ENCODE measurements around the gene CD79B.

The CD79B gene

DNA sequence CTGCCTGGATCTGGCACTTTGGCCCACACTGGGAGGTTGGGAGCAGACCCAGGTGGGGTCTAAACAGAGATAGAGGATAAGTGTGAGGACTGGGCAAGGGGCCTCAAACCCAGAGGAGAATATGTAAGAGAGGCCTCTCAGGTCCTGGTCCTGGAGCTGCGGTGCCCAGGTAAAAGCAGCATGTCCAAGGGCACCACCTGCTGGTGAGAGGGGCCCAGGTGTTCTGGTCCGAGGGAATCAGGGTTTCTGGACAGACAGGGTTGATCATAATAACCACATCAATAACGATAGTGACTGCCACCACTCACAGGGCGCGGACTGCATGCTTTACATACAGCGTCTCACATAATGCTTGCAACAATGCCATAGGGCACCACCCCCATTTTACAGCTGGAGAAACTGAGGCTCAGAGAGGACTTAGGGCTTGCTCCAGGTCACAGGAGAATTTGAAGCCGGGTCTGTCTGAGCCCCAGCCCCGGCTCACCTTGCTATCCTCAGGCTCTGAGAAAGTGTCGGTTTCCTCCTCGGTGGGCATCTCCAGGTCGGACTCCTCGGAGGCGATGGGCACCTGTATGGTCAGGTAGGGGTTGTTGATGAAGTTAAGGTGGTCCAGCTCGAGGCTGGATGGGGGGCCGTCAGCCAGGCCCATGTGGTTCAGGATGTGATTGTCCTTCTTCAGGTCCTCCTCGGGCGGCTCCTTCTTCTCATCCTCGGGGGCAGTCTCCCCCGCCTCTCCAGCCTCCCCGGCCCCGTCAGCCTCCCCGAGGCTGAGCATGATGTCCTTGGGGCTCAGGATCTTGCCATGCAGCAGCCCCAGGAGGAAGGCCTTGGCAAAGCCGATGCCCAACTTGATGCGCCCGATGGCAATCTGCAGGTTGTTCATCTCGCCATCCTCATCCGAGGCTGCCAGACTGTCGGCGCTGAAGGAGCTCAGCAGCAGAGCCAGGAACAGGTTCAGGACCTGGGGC, 19.1 kb upstream of the CD79B start:
- peak; percentile 46 to 57 for DNase-seq

DNA sequence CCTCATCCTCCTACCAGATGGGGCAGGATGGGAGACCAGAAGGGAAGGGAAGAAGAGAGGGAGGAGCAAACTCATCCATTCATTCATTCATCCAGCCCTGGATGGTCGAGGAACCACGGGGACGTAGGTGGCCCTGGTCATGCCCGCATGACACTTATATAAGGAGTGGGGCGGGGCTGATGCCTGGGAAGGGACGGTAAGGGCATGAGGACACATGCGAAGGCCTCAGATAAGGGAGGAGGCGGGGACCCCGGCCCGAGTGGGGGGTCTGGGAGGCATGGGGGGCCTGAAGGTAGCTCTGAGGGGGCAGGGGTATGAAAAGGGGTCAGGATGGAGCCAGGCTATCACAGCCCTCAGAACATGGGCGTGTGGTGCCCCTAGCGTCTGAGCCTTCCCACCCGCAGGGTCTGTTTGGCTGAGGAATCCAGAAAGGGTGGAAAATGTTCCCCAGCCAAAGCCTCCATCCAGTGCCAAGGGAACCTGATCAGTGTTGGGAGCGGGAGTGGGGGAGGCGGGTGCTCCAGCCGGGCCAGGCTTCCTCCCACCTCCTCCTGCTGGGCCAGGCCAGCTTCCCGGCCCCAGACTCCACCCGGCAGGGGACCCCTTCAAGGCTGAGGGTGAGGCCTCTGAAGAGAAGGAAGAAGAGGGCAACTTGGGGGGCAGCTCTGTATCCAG, 17.6 kb upstream of the CD79B start:
- DNase-seq = no peak

DNA sequence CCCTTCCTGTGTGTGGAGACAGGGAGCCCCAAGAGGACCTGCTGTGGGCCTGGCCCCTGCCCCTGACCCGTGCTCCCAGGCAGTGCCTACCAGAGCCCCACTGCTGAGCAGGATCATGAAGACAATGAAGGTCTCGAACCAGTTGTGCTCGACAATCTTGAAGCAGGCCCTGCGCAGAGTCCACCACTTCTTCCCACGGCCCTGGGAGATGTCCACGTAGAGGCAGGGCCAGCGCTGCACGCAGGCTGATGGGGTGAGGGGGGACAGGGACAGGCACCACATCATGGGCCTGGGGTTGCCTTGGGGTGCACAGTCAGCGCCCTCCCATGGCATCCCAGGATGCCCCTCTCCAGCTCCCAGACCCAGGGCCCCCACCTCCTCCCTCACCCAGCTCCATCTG, 16.4 kb upstream of the CD79B start:
- DNase-seq = no peak

- DNase-seq = no peak
Measured at GRCh38 chr17:63947711-63948330, 15.7 kb upstream of the CD79B start.

DNA sequence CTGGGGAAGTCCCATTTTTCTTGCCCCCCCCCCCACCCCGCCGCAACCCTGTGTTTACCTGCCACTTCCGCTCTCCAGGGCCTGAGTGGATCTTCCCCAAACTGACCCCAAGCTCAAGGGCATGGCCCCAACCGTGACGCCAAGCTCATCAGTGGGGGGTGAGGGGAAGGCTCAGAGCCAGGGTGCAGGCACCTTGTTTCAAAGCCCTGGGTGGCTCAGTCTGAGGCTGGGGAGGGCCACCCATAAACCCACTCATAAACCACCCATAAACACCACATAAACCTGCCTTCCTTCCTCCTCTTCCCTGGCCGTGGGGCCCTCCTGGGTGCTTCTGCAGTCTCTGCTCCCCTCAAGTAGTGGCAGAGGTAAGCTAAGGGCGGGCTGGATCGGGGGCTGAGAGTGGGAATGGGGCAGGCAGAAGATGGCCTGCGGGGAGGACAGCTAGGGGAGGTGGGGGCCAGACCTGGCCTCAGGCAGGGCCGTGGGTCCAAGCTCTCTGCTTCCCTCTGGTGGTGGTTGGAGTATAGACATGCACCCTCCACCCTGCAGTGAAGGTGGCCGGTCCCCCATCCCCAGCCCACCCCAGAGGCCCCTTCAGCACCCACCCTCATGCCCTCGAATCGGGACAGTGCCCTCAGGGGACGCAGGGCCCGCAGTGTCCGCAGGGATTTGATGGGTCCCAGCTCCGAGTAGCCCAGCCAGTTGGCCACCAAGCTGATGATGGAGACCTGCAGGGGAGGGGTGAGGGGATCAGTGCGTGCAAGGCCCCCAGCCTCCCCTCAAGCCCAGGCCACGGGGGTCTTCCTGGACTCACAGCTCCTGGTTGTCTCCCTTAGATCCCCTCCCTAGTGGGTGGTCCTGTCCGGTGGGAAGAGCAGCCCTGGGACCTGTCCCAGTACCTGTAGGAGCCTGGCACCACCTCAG, 14.6 kb upstream of the CD79B start:
- DNase-seq = peak; percentile 65 to 66

- DNase-seq = peak; percentile 7 to 64
Measured at GRCh38 chr17:63945784-63946439, 13.8 kb upstream of the CD79B start.

DNA sequence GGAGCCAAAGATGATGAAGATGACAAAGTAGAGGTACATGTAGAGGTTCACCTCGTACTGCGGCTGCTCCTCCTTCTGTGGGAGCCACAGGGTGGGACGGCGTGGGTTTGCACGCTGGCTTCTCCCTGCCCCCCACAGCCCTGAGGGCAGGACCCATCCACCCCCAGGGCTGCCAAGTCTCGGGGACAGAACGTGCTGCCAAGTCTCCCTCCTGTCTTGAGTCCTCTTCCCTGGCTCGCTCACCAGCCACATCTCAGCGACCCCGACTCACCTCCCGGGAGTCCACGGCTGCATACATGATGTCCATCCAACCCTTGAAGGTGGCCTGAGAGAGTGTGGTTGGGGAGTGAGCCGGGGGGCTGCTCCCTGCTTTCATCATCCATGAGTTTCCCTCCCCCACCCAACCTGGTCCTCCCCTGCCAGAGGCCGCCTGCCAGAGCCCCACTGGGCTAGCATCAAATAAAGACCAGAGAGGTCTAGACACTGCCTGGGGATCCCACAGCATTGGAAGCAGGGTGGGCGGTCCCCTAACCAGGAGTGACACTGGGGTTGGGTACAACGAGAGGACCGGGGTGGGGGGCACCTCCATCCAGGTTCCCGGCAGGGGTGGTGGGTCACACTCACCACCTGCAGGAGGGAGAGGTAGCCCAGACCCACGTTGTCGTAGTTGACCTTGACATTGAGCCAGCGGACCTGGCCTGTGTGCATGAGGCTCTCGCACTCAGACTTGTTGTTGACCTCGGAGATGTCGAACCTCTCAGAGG, 12.8 kb upstream of the CD79B start:
- no peak for DNase-seq

GRCh38 chr17:63943745-63944144, 11.6 kb upstream of the CD79B start:
- DNase-seq = no peak

- no peak for DNase-seq
Measured at GRCh38 chr17:63942309-63942985, 10.3 kb upstream of the CD79B start.

- no peak for DNase-seq
Measured at GRCh38 chr17:63941751-63942150, 9.6 kb upstream of the CD79B start.

DNA sequence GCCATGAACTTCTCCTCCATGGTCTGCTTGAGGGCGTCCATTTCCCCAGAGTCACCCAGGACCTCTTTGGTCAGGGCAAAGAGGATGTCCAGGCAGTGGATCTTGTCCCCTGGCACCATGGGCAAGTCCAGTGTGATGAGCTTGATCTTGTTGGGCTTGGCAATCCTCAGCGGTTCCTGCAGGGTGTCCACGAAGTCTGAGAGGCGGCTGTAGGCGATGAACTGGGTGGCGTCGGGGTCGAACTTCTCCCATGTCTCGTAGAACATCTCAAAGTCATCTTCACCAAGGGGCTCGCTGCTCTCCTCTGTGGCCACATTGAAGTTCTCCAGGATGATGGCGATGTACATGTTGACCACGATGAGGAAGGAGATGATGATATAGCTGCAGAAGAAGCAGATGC, 9.0 kb upstream of the CD79B start:
- no peak for DNase-seq

DNA sequence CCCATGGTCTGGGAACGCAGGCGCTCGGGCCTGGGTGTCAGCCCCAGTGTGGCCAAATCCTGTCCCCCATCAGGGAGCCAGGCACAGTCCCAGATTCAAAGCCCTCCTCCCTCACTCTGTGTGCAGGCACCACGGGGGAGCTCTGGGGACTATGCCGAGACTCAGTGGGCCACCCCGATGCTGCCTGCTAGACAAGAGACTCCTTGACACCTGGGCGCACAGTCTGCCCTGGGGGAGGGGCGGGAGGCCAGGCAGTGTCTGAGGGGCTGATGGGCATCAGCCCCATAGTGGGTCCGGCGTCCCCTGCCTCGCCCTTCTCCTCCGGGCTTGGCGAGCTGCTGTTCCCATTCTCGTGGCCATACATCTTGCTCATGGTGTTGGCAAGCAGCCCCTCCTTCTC, 8.5 kb upstream of the CD79B start:
- no peak for DNase-seq

DNA sequence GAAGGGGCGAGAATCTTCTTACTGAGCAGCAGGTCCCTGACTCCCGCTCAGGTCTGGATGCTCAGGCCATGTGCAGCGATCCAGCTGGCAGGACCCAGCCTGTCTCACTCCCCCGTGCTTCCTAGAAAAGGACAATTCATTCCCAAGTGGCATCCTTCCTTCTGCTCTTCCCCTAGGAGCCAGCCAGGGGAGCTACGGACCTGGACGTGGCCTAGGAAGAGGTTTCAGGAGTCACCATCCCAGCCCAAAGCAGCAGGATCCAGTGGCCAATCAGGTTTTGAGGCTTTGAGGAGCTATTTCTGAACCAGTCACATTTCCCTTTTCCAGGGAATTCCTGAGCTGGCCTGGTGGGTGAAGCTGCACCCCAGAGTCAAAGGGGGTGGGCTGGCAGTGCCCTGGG, 7.8 kb upstream of the CD79B start:
- no peak for DNase-seq

DNA sequence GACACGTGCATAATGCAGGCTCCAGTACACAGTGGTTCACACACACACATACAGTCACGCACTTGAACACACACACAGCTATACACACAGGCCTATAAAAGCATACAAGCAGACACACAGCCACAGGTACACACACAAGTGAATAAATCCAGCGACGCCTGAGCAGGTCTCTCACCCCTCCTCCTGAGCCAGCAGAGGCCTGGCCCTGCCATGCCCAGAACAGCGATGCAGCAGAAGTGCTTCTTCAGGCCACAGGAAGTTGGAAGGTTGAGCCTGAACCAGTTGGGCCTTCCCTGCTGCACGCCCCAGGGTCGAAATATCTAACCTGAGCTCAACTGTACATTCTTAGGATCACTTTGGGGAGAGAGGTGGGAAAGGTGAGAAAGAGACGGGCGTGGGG, 7.3 kb upstream of the CD79B start:
- DNase-seq = no peak

DNA sequence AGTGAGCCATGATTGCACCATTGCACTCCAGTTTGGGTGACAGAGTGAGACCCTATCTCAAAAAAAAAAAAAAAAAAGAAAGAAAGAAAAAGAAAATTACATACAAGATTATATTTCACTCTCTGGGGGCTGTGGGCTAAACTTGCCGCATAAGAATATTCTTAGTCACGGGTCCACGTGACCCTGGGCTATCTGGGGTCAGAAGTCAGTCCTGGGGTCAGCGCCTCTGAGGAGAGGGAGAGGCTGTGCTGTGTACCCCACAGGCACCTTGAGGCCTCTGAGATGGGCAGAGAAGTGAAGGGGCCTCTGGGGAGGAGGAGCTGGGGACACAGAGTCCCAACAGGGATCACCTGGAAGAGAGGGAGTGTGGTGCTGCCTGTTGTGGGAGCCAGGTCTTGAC, 5.8 kb upstream of the CD79B start:
- DNase-seq = no peak

DNA sequence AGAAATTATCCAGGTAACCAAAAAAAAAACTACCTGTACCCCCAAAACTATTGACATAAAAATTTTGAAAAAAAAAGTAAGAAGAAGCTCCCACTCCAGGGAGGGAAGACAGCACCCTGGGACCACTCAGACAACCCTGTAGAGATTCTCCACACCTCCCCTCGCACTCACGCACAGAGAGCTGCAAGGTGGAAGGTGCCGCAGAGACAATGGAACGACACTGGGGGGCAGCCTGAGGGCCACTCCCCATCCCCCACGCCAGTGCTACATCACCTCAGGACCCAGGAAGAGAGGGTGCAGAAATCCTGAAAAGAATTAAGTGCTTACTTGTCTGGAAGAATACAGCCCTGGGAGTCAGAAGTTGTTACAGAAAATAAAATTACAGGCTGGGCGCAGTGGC, 5.2 kb upstream of the CD79B start:
- no peak for DNase-seq

- DNase-seq = no peak
Measured at GRCh38 chr17:63934183-63935112, 2.3 kb upstream of the CD79B start.

DNA sequence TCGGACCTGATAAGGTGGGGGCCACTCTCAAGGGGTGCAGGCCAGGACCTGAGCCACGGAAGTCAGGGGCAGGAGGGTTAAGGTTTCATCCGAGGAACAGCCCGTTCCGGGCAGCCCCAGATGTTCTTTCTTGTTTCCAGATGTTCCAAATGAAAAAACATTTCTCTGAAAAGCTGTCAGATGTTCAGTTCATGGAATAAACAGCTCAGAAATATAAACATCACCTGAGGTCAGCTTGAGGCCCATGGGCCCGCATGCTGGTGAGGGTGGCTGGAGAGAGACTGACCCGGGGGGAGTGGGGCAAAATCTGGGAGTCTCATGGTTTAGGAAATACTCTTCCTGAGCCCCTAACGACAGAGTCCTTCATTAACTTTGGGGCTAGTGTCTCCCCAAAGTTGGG, 1.5 kb upstream of the CD79B start:
- no peak for DNase-seq

DNA sequence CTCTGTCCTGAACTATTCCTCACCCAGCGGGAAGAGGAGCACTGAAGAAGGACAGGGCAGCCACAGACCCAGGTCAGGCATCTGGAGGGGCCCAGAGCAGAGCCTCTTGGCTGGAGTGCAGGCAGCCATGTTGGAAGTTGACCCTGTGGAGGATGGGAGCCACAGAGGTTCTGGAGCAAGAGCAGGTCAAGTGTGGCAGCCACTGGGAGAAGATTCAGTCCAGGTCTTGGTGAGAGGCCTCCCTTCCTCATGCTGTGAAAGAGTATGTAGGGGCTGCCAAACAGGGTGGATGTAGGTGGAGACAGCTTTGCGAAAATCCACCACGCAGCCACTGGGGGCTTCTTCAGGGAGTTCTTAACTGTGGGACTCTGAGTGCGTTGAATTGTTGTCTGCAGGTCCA, 590 bp upstream of the CD79B start:
- no peak for DNase-seq
